ENCODE data around the gene HYDIN.

GRCh38 chr16:71205482-71206131 is 24.9 kb downstream of the HYDIN start:
- no peak for TF ChIP-seq CTCF (IDR thresholded peaks at IDR 0.05; ENCODE audit: low read depth, low read length)
- no peak for TF ChIP-seq EZH2phosphoT487 (IDR thresholded peaks at IDR 0.05; ENCODE audit: low read depth)

Measured in OCI-LY3 (cell line).